Sigmoid colon (tissue), 7 donors: ENCODE measurements around the gene PACS1. TPM values are rescaled to one million over a fixed set of nuclear protein-coding genes. Genes with fewer than 3 reads are reported as not detected.

Experiments
- DNase-seq: peaks from one replicate; pipeline ENCODE4 v3.0.0-alpha.2; 2019
- H3K27ac ChIP-seq, 4 donors: fragments of 200-600 bp; sonication (generic); one replicate each; pipeline ENCODE4 v1.5.1; 2016 to 2019; ENCODE audit warnings: mild to moderate bottlenecking in 1 of 4
- H3K27me3 ChIP-seq, 3 donors: fragments of 200-600 bp; sonication (generic); one replicate each; pipeline ENCODE4 v1.5.1; 2019; ENCODE audit warnings: mild to moderate bottlenecking in 1 of 3
- H3K36me3 ChIP-seq, 4 donors: fragments of 200-600 bp; sonication (generic); one replicate each; pipeline ENCODE4 v1.5.1; 2016 to 2019
- H3K4me1 ChIP-seq, 4 donors: fragments of 200-600 bp; sonication (generic); one replicate each; pipeline ENCODE4 v1.5.1; 2017 to 2019
- H3K4me3 ChIP-seq, 4 donors: fragments of 200-600 bp; sonication (generic); one replicate each; pipeline ENCODE4 v1.5.1; 2017 to 2019; ENCODE audit warnings: mild to moderate bottlenecking in 2 of 4, moderate library complexity in 1 of 4
- H3K9me3 ChIP-seq, 4 donors: fragments of 200-600 bp in 3 of 4; sonication (generic) in 3 of 4; one replicate each; pipeline versions ENCODE4 v1.5.1 to v1.6.1; 2013 to 2019
- EP300 ChIP-seq, 4 donors: sonication (generic); formaldehyde crosslinking; IDR thresholded peaks; one replicate each; pipeline ENCODE4 v1.6.1; 2017; ENCODE audit warnings: antibody characterized with exemption in 4 of 4
- POLR2A ChIP-seq, 2 donors: fragments of 450-650 bp; IDR thresholded peaks; one replicate each; pipeline ENCODE4 v1.6.1; 2016; ENCODE audit warnings: antibody characterized with exemption in 2 of 2, mild to moderate bottlenecking in 2 of 2, moderate library complexity in 2 of 2
- POLR2AphosphoS5 ChIP-seq, 4 donors: sonication (generic); formaldehyde crosslinking; IDR thresholded peaks; one replicate each; pipeline ENCODE4 v1.6.1; 2017; ENCODE audit warnings: antibody characterized with exemption in 4 of 4
- WGBS, 2 donors: extraction: QIAGEN DNeasy Blood & Tissue Kit; methylation state at CpG; one replicate each; pipeline ENCODE4 v1.1.7; 2013; 5-methylcytosine and 5-hydroxymethylcytosine counted together
- intact Hi-C: fragments of 100-400 bp; cut with DNase I; formaldehyde crosslinking; loops from one replicate; pipeline ENCODE4 v1.15.1; 2023
- polyA plus RNA-seq, 3 donors: library from polyadenylated mRNA; stranded (reverse); fragments of 200-250 nt; gene quantifications; one replicate each; pipeline ENCODE4 v1.2.3, GENCODE V29; 2013
- total RNA-seq, 4 donors: library from RNA; depleted of rRNA; stranded (reverse); fragments of >200 nt; gene quantifications; one replicate each; pipeline ENCODE4 v1.1.0, GENCODE V29; 2016
- TF ChIP-seq, protein P1 (sequence below), 4 experiments: fragments of 450-650 bp in 3 of 4; fragments of 200-600 bp in 1 of 4; IDR thresholded peaks; one replicate each; pipeline ENCODE4 v1.5.1; 2016 to 2019; ENCODE audit warnings: antibody characterized with exemption in 4 of 4, mild to moderate bottlenecking in 3 of 4, moderate library complexity in 2 of 4
- donor health status: healthy with polysubstance abuse.
- donor health status: Bipolar disorder and iron deficiency.
- donor health status: healthy.

PACS1 gene
- total and polyA plus RNA-seq, 7 donors = 2.1 to 75.9 (median 22.8) TPM

DNA sequence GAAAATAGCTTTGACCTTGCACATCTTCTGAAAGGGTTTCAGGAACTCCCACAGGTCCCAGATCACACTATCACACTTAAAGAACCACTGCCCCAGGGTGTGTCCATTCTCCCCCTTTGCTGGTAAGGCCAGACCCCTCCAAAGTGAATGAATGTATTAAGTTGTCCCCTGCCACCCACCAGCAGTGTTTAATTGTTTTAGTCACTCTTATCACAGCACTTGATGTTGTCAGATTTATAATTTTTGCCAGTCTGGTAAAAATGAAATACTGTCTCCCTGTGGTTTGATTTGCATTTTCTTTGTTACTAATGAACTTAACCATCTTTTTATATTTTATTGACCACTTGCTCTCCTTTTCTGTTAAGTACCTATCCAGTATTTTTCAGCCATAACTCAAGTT, 108.8 kb downstream of the PACS1 start:
- Histone ChIP-seq H3K27me3 (no peaks in the 10 kb centered on the region), H3K4me1 (no peaks in the 10 kb centered on the region), H3K36me3 (no peaks in the 10 kb centered on the region), H3K4me3 (no peak overlapping the region), H3K27ac (no peak overlapping the region), H3K9me3 (no peaks in the 10 kb centered on the region)
- TF ChIP-seq EP300 (IDR thresholded peaks at IDR 0.05) (no peak), POLR2AphosphoS5 (IDR thresholded peaks at IDR 0.05) (no peak), POLR2A (IDR thresholded peaks at IDR 0.05) (no peak)
- TF ChIP-seq, protein P1, sequence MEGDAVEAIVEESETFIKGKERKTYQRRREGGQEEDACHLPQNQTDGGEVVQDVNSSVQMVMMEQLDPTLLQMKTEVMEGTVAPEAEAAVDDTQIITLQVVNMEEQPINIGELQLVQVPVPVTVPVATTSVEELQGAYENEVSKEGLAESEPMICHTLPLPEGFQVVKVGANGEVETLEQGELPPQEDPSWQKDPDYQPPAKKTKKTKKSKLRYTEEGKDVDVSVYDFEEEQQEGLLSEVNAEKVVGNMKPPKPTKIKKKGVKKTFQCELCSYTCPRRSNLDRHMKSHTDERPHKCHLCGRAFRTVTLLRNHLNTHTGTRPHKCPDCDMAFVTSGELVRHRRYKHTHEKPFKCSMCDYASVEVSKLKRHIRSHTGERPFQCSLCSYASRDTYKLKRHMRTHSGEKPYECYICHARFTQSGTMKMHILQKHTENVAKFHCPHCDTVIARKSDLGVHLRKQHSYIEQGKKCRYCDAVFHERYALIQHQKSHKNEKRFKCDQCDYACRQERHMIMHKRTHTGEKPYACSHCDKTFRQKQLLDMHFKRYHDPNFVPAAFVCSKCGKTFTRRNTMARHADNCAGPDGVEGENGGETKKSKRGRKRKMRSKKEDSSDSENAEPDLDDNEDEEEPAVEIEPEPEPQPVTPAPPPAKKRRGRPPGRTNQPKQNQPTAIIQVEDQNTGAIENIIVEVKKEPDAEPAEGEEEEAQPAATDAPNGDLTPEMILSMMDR (IDR thresholded peaks at IDR 0.05) = no peak
- no peak for DNase-seq
- intact Hi-C loops = no loop called here

DNA sequence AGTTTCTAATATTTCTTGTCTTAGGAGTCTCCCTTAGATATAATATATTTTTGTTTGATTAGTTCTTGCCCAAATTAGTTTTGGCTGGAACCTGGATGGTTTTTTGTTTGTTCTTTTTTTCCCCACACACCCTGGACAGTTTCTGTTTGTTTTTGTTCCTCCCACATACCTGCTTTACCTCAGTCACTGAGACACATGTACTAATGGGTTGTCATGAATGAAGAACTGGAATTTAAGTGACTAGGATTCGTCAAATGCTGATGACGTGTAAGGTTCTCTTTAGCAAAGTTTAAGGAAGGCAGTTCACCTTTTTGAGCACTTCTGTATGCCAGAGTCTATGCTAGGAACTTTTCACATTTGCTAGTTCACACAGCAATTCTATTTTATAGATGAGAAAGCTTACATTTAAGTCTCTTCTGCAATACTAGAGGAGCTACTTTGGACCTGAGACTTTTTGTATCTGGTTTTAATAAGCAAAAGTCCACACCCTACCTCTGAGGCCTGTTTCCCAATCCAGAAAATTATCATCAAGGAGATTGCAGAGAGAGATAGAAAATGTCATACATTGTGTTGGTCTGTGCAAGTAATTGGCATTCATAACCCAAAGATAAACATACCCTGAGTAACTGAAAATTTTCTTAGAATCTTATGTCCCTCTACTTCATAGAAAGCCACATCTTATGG, 111.7 kb downstream of the PACS1 start:
- Histone ChIP-seq H3K27ac (no peak overlapping the region), H3K36me3 (no peaks in the 10 kb centered on the region), H3K4me1 (no peaks in the 10 kb centered on the region), H3K27me3 (no peaks in the 10 kb centered on the region), H3K4me3 (no peak overlapping the region), H3K9me3 (no peaks in the 10 kb centered on the region)
- TF ChIP-seq POLR2AphosphoS5 (IDR thresholded peaks at IDR 0.05) = no peak
- TF ChIP-seq EP300 (IDR thresholded peaks at IDR 0.05) = no peak
- DNase-seq = no peak
- WGBS, 2 donors = 91 to 92% methylated on average over 2 of the region's 2 CpGs
- intact Hi-C loops = no loop called here

DNA sequence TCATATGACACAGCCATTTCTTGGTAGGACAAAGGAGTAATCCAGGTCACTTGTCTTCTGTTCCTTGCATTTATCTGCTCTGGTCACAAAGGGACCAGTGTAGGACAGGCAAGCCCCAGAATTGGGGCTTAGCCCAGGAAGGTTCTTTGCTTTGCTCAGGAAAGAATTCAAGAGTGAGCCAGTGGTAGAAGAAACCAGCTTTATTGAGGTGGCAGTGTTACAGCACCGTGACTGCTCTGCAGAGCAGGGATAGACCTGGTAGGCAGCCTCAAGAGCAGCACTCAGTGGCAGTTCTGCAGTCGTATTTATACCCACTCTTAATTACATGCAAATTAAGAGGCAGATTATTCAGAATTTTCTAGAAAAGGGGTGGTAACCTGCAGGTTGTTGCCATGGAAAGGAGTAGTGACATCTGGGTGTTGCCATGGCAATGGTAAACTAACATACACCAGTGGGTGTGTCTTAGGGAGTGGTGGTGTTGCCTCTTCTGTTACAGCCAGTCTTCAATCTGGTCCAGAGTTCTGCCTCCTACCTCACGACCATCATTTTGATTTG, 113.5 kb downstream of the PACS1 start:
- DNase-seq = no peak
- intact Hi-C loops = no loop called here
- no peaks in the 10 kb centered on the region for H3K4me1 ChIP-seq
- TF ChIP-seq, protein P1 (IDR thresholded peaks at IDR 0.05) = no peak
- TF ChIP-seq POLR2AphosphoS5 (IDR thresholded peaks at IDR 0.05) (no peak), EP300 (IDR thresholded peaks at IDR 0.05) (no peak), POLR2A (IDR thresholded peaks at IDR 0.05) (no peak)
- H3K36me3 ChIP-seq = no peaks in the 10 kb centered on the region
- WGBS, 2 donors = 56 to 82% methylated on average over 3 of the region's 3 CpGs
- H3K27ac ChIP-seq = no peak overlapping the region
- H3K4me3 ChIP-seq = no peak overlapping the region
- no peaks in the 10 kb centered on the region for H3K27me3 ChIP-seq
- no peaks in the 10 kb centered on the region for H3K9me3 ChIP-seq

DNA sequence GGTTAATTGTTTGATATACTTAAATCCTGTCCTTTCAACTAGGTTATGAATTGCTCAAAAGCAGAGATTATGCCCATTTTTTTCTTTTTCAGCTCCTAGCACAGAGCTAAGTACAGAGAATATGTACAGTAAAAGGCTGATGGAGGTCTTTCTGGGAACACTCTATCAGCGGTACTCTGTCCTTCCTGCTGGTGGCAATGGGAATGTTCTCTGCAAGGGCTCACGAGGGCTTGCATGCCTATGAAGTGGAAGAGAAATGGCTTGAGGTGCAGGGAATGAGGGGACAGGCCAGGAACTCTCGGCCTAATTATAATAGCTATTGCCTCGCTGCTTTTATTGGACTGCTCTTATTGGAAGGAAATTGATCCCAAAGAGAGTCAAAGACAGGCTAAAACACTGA, 114.7 kb downstream of the PACS1 start:
- no peak for TF ChIP-seq EP300 (IDR thresholded peaks at IDR 0.05)
- TF ChIP-seq POLR2AphosphoS5 (IDR thresholded peaks at IDR 0.05) = no peak
- TF ChIP-seq POLR2A (IDR thresholded peaks at IDR 0.05) = no peak
- TF ChIP-seq, protein P1 (IDR thresholded peaks at IDR 0.05) = no peak
- H3K27me3 ChIP-seq = no peaks in the 10 kb centered on the region
- no peak overlapping the region for H3K4me3 ChIP-seq
- H3K4me1 ChIP-seq = no peaks in the 10 kb centered on the region
- 93% methylated on average over 4 of the region's 4 CpGs for WGBS, 2 donors
- H3K9me3 ChIP-seq = no peaks in the 10 kb centered on the region
- H3K36me3 ChIP-seq = no peaks in the 10 kb centered on the region
- no peak overlapping the region for H3K27ac ChIP-seq
- intact Hi-C loops = no loop called here
- no peak for DNase-seq

DNA sequence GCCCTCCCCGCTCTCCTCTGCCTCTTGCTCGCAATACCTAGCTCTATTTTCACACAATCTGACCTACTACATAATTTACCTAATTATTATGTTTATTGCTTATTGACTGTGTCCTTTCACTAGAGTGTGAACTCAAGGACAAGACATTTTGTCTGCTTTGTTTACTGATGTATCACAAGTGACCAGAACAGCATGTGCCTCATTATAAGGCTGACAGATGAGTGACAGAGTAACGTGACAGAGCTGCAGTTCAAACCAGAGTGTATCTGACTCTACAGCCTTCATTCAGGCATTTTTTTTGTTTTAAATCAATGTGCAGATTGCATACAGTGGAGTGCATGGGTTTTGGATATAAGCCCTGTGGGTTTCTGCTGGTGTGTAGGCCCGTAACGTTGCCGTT, 116.4 kb downstream of the PACS1 start:
- Histone ChIP-seq H3K27ac (no peak overlapping the region), H3K27me3 (no peaks in the 10 kb centered on the region), H3K36me3 (no peaks in the 10 kb centered on the region), H3K9me3 (no peaks in the 10 kb centered on the region), H3K4me1 (no peaks in the 10 kb centered on the region), H3K4me3 (no peak overlapping the region)
- no peak for DNase-seq
- 97% methylated on average over 6 of the region's 6 CpGs for WGBS, 2 donors
- TF ChIP-seq POLR2A (IDR thresholded peaks at IDR 0.05) = no peak
- intact Hi-C loops = no loop called here

DNA sequence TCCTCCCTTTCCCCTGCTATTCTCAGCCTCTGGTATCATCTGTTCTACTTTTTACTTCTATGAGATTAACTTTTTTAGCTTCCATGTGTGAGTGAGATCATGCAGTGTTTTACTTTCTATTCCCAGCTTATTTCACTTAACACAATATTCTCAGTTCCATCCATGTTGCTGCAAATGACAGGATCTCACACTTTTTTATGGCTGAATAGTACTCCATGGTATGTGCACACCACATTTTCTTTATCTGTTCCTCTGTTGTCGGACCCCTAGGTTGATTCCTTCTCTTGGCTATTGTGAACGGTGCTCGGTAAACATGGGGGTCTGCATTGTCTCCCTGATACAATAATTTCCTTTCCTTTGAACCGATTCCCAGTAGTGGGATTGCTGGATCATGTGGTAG, 117.4 kb downstream of the PACS1 start:
- Histone ChIP-seq H3K27me3 (no peaks in the 10 kb centered on the region), H3K4me3 (no peak overlapping the region), H3K4me1 (no peaks in the 10 kb centered on the region), H3K36me3 (no peaks in the 10 kb centered on the region), H3K9me3 (no peaks in the 10 kb centered on the region), H3K27ac (no peak overlapping the region)
- intact Hi-C loops = no loop called here
- 96% methylated on average over 4 of the region's 4 CpGs for WGBS, 2 donors
- TF ChIP-seq EP300 (IDR thresholded peaks at IDR 0.05) = no peak
- TF ChIP-seq, protein P1 (IDR thresholded peaks at IDR 0.05) = no peak
- no peak for TF ChIP-seq POLR2A (IDR thresholded peaks at IDR 0.05)
- TF ChIP-seq POLR2AphosphoS5 (IDR thresholded peaks at IDR 0.05) = no peak
- no peak for DNase-seq
